ENCODE data around the gene C6orf47.
"Not testable (repeated sequence)": the region's sequence is repeated elsewhere in the genome, so short reads cannot be mapped to it uniquely, and the experiment has no call there.

The C6orf47 gene, protein sequence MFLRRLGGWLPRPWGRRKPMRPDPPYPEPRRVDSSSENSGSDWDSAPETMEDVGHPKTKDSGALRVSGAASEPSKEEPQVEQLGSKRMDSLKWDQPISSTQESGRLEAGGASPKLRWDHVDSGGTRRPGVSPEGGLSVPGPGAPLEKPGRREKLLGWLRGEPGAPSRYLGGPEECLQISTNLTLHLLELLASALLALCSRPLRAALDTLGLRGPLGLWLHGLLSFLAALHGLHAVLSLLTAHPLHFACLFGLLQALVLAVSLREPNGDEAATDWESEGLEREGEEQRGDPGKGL

GRCh38 chr6:31660381-31661261 is at the start of gene C6orf47:
TSS of gene C6orf47 (minus strand) at chr6:31660778. CDS start at chr6:31659947, 831 bp downstream.
- peak; percentile 69 for DNase-seq

GRCh38 chr6:31709157-31709556 is 48.6 kb upstream of the C6orf47 start:
- not testable (repeated sequence) for DNase-seq

GRCh38 chr6:31708224-31708623 is 47.6 kb upstream of the C6orf47 start:
- DNase-seq: no peak

DNA sequence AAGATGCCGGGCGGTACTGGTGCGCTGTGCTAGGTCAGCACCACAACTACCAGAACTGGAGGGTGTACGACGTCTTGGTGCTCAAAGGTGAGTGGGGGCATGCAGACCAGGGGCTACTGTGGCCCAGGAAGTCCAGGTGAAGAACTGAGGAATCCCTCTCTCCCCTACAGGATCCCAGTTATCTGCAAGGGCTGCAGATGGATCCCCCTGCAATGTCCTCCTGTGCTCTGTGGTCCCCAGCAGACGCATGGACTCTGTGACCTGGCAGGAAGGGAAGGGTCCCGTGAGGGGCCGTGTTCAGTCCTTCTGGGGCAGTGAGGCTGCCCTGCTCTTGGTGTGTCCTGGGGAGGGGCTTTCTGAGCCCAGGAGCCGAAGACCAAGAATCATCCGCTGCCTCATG is 47.1 kb upstream of the C6orf47 start:
- no peak for DNase-seq

DNA sequence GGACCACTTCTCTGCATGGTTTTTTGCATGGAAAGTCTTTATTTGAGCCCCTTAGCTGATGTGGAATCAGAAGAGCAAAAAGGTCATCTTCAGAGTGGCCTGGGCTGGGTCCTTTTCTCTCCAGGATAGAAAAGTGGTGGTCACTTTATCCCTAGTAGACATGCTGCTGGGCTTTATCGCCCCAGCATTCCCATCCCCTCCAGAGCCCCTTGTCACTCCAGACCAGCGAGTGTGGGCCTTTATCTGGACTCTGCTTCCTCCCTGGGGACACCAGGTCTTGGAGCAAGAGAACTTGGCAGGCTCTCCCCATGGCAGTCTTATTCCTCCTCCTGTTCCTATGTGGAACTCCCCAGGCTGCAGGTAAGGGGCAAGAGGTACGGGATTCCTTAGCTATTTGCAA is 46.0 kb upstream of the C6orf47 start, which contains the start of gene LY6G6F:
TSS of gene LY6G6F (plus strand) at position 268 of the 400 bp plus-strand sequence. CDS start at position 309, 41 bp downstream.
- no peak for DNase-seq

- no peak for DNase-seq
These were observed 45.4 kb upstream of the C6orf47 start for GRCh38 chr6:31705931-31706330.

DNA sequence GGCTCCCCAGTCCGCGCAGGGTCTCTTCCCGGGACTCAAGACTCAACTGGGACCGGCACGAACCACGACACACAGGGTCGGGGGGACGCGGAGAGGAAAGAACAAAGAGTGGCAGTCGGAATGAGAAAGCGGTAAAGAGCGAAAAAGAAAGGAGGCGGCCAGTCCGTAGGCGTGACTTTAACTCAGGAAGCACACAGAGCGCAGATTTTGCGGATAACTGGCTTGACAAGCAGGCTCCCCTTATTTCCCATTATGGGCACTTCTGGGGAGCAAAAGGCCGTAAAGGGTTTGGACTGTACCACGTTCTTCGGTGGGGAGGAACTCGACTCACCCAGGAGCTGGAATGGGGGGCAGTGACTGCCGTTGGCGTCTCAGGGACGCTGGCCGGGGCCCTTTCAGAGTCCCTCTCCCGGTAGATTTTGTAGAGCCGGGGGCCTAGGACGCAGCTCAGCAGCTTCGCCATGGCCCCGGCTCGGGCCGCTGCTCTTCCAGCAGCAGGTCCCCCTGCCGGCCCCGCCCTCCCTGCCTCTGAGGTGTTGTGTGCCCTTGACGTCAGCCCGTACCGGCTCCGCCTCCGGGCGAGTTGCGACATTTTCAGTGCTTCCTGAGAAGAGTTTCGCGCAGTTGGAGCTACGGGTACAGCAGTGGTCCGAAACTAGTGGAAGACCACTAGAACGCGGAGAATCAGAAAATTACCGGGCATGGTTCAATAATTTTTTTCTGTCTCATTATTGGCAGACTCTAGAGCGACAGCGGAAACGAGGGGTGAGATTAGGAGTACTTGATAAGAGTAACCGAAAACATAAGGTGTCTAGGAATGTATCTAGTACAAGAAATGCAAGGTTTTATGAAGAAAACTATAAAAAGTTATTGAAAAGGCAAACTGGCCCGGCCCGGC is 42.5 kb upstream of the C6orf47 start, which contains the start of gene ABHD16A:
TSS of gene ABHD16A (minus strand) at position 506 of the 898 bp plus-strand sequence. CDS start at position 463, 43 bp downstream.
- DNase-seq: peak; percentile 98

DNA sequence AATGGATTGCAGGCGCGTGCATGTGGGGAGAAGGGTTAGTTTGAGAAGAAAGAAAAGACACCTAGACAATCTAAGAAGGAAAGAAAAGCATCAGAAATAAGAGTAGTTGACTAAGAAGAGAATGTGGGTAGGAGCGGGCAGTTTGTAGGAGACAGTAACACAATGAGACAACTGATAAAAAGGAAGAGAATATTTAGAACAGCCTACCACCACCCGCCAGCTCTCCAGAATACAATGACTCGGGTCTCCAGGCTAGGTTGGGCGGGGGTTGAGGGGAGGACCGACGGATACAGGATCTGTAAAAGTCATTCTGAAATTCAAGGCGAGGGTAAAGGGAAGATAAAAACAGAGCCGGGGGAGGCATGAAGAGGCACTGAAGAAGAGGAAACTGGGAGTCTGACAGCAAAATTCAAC is 41.8 kb upstream of the C6orf47 start:
- no peak for DNase-seq

DNA sequence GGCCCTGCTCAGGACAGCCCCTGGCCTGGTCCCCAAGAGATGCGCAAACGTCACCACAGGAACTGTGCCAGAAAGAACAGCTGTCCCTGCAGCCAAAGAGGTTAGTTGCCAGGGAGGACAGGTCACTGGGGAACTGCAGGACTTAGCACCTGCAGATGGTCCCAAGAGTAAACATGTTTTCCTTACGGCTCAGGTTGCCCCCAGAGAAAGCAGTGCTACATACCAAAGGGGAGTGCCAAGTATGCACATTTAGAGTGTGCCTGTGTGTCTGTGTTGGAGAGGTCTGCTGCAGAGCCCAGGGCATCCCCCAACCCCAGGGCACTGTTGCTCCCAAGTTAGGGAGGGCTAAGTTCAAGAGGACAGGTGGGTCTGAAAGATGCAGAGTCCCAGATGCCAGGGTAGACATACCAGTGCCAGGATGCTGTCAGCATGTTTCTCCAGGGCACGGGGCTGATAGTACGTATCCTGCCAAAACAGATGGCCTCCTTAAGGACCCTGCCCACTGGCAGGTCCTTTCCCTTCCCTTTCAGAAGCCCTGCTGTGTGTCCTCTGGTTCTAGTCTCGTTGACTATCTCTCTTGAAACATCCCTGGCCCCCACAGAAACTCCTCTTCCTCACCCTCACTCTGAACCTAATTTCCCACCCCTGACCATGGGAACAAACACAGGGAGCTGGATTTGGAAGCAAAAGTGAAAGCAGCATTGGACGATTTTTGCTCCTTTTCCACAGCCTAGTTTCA is 41.3 kb upstream of the C6orf47 start:
- no peak for DNase-seq

- DNase-seq: no peak
These were observed 40.3 kb upstream of the C6orf47 start for GRCh38 chr6:31700740-31701401.

GRCh38 chr6:31697555-31697954 is 37.0 kb upstream of the C6orf47 start:
- DNase-seq: no peak

- no peak for DNase-seq
These were observed 33.0 kb upstream of the C6orf47 start for GRCh38 chr6:31693535-31693934.

DNA sequence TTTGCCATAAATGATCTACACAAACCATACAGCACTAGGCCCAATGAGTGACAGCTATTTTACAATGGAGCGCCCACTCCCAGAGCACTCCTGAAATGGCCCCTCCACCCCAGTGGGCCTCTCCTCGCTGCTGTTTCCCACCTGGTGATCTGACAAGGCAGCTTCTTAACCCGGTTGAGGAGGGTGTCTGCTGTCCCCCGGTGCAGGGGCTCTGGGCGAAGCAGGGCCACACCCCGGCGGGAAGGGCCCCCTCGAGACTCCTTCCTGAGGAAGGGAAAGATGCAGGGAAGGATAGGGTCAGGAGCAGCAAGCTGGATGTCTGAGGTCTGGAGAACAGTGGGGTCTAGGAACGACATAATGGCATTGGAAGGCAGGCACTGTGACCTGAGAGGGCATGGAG is 32.3 kb upstream of the C6orf47 start:
- DNase-seq: no peak

- no peak for DNase-seq
These were observed 31.8 kb upstream of the C6orf47 start for GRCh38 chr6:31692353-31692752.

DNA sequence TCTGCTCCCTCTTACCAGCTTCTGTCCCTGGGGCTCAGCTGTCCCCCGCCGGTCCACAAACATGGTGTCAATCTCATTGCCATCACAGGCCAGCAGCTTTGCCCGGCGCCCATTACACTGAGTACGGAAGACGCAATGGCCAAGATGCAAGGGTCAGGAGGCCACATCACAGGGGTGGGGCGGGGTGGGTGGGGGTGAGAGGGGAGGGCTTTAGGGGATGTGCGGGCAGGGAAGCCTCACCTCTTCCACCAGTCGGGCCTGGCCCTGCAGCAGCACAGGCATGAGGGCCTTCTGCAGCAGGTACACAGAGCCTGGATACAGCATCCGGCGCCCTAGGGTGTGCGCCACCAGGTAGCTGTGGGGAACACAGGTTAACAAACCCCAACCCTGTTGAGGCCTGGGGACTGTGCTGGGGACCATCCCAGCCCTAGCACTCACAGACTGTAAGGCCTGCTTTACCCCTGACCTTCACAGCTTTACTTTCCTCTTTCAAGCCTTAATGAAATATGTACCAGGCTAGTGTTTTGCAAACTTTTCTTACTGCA is 31.1 kb upstream of the C6orf47 start:
- DNase-seq: no peak

- DNase-seq: no peak
These were observed 30.5 kb upstream of the C6orf47 start for GRCh38 chr6:31691078-31691463.

DNA sequence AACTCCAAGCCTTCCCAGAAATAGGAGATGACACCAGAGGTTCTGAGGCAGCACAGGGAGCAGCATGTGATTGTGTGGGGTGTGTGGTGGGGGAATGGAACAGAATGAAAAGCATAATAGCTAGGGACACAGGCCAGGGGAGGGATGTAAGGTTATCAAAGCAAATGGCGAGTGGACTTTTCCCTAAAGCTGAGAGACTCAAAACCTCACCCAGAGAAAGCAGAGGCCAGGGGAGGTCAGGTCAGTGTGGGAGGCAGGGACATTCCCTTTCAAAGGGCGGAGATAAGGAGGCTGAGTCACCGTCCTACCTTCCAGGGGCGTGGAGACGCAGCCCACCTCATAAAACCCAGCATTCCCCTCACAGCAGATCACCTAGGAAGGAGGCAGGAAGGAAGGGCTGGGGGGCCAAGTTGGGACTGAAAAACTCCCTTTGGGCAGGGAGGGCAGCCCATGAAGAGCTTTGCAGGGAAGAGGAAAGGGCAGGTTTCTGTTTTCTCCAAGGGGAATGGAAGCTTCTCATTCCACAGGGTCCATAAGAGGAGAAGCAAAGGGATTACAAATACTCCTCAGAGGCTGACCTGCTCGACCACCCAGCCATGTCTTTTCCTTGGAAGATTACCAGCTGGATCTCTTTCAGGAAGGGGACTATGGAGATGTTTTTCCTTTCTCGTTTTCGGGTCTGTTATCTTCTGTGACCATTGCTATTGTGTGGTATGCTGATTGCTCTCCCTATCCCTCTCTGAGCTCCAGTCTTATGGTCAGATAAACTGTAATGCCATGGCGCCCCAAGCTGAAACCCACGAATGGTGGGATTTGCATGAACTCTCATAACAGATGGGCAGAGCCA is 29.9 kb upstream of the C6orf47 start:
- DNase-seq: peak; percentile 86

- no peak for DNase-seq
These were observed 28.9 kb upstream of the C6orf47 start for GRCh38 chr6:31689249-31690110.
